Activated T-helper 2 cell treated with anti-CD3 and anti-CD28 coated beads, Interferon-gamma antibody, Interleukin-2, Interleukin-4, amounts not matched to agents 10 μg/mL and 5 μg/mL and 100 μg/mL, durations not matched to agents 14 hours and 24 hours and 36 hours (primary cell): ENCODE data around the gene PPP1R7. TPM values are rescaled to one million over a fixed set of nuclear protein-coding genes. Genes with fewer than 3 reads are reported as not detected.

Source experiments
- DNase-seq: peaks from one replicate; pipeline ENCODE4 v3.0.0; 2021; ENCODE audit warnings: low spot score
- H3K27ac Mint-ChIP-seq: one replicate; pipeline ENCODE4 v1.8.0; 2021; ENCODE audit warnings: mixed read lengths
- H3K27me3 Mint-ChIP-seq: one replicate; pipeline ENCODE4 v1.8.0; 2021; ENCODE audit warnings: low read depth, mixed read lengths
- H3K36me3 Mint-ChIP-seq: one replicate; pipeline ENCODE4 v1.8.0; 2021; ENCODE audit warnings: low read depth, mixed read lengths
- H3K4me1 Mint-ChIP-seq: one replicate; pipeline ENCODE4 v1.8.0; 2021; ENCODE audit warnings: low read depth, mixed read lengths
- H3K4me3 Mint-ChIP-seq: one replicate; pipeline ENCODE4 v1.8.0; 2021; ENCODE audit warnings: low read depth, mild to moderate bottlenecking, moderate library complexity, mixed read lengths
- H3K9me3 Mint-ChIP-seq: one replicate; pipeline ENCODE4 v1.8.0; 2021; ENCODE audit warnings: mixed read lengths
- intact Hi-C: fragments of 100-400 bp; cut with micrococcal nuclease; formaldehyde crosslinking; loops from one replicate; pipeline ENCODE4 v1.15.1; 2023
- total RNA-seq: library from RNA; stranded (reverse); gene quantifications from 2 replicates; pipeline ENCODE4 v1.2.3, GENCODE V29; 2022

PPP1R7 gene
- total RNA-seq, 1 donor from 2014 or later: 101 TPM

DNA sequence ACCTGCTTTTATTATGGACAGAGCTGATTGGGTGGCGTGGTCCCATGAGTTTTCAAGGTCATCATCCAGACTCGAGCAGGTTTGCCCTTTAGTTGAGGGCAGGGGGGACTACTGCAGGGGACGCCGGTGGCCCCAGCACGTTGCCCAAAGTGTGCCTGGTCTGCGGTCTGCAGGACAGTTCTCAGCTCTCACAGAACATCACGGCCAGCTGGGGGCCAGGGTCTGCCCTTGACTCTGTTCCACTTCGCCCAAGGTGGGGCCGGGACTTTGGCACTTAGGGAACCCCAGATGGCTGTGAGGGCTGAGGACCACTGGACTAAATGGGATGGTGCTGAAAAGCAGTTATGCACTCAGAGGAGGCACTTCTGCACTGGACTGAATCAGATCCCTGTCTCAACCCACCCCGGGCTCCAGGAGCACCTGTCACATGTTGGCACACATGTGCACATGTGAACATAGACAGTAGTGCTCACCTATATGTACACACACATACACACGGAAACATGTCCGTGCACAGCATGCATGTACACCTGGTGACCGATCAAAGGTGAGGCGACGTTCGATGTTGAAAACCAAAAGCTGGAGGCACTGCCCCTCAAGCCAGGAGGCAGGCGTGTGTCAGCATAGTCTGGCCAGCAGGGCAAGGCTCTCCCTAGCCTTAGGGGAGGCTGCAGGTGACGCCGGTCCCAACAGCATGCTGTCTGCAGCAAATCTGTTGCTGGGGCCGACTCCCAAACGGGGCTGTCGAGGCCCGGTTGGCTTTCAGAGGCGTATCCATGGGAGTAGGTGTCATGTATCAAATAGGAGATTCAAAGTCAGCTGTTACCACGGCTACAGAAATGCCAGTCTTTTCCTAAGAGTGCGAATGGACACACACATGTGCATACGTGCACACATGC, 48.4 kb downstream of the PPP1R7 start:
- Mint-ChIP-seq H3K36me3 (no peaks in the 10 kb centered on the region), H3K4me1 (no peaks in the 10 kb centered on the region), H3K27ac (no peak overlapping the region), H3K4me3 (no peak overlapping the region), H3K27me3 (no peaks in the 10 kb centered on the region), H3K9me3 (no peaks in the 10 kb centered on the region)
- intact Hi-C loops: no loop called here
- DNase-seq: no peak

DNA sequence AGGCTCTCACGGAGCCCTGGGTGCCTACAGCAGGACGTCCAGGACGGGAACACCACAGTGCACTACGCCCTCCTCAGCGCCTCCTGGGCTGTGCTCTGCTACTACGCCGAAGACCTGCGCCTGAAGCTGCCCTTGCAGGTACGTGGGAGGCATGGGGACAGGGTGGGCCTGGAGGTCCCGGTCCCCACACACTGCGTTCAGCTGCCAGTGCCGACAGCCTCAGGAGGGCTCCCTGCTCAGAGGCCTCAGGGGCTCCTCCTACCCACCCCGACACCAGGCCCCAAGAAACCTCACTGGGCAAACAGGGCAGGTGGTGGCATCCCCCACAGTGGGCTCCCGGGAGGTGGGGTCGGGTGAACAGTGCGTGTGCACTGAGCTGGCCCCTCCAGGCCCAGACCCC, 49.0 kb downstream of the PPP1R7 start:
- Mint-ChIP-seq H3K36me3 (no peaks in the 10 kb centered on the region), H3K4me3 (no peak overlapping the region), H3K27ac (no peak overlapping the region), H3K4me1 (no peaks in the 10 kb centered on the region), H3K9me3 (no peaks in the 10 kb centered on the region), H3K27me3 (no peaks in the 10 kb centered on the region)
- no peak for DNase-seq
- intact Hi-C loops: no loop called here

- intact Hi-C loops: no loop called here
- DNase-seq: no peak
- no peak overlapping the region for H3K27ac Mint-ChIP-seq
- H3K27me3 Mint-ChIP-seq: no peaks in the 10 kb centered on the region
- H3K9me3 Mint-ChIP-seq: no peaks in the 10 kb centered on the region
- no peaks in the 10 kb centered on the region for H3K36me3 Mint-ChIP-seq
- H3K4me1 Mint-ChIP-seq: no peaks in the 10 kb centered on the region
- no peak overlapping the region for H3K4me3 Mint-ChIP-seq
Observed at GRCh38 chr2:241199897-241200821, 49.9 kb downstream of the PPP1R7 start.

- DNase-seq: no peak
- H3K27ac Mint-ChIP-seq: no peak overlapping the region
- intact Hi-C loops: no loop called here
- H3K4me3 Mint-ChIP-seq: no peak overlapping the region
- no peaks in the 10 kb centered on the region for H3K9me3 Mint-ChIP-seq
- H3K27me3 Mint-ChIP-seq: no peaks in the 10 kb centered on the region
- H3K36me3 Mint-ChIP-seq: no peaks in the 10 kb centered on the region
- no peaks in the 10 kb centered on the region for H3K4me1 Mint-ChIP-seq
Observed at GRCh38 chr2:241200822-241201395, 50.6 kb downstream of the PPP1R7 start.

GRCh38 chr2:241201445-241202267, 51.4 kb downstream of the PPP1R7 start:
- Mint-ChIP-seq H3K9me3 (no peaks in the 10 kb centered on the region), H3K4me3 (no peak overlapping the region), H3K4me1 (no peaks in the 10 kb centered on the region), H3K27ac (no peak overlapping the region), H3K27me3 (no peaks in the 10 kb centered on the region), H3K36me3 (no peaks in the 10 kb centered on the region)
- intact Hi-C loops: no loop called here
- DNase-seq: no peak

DNA sequence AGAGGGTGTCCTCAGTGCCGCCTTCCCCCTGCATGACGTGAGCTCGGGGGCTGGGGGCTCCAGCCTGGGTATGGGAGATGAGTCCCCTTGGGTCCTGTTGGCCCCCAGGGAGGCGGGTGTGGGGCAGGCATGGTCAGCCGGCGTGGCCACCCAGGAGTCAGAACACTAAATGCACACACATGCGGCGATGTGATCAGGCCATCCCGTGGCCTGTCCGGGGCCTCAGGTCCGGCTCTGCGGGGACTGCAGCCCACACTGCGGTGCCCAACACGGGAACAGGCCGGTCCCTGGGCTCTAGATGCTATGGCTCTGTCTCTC, 52.0 kb downstream of the PPP1R7 start:
- DNase-seq: no peak
- H3K27ac Mint-ChIP-seq: no peak overlapping the region
- H3K36me3 Mint-ChIP-seq: no peaks in the 10 kb centered on the region
- H3K4me1 Mint-ChIP-seq: no peaks in the 10 kb centered on the region
- no peak overlapping the region for H3K4me3 Mint-ChIP-seq
- intact Hi-C loops: no loop called here
- no peaks in the 10 kb centered on the region for H3K9me3 Mint-ChIP-seq
- H3K27me3 Mint-ChIP-seq: no peaks in the 10 kb centered on the region

DNA sequence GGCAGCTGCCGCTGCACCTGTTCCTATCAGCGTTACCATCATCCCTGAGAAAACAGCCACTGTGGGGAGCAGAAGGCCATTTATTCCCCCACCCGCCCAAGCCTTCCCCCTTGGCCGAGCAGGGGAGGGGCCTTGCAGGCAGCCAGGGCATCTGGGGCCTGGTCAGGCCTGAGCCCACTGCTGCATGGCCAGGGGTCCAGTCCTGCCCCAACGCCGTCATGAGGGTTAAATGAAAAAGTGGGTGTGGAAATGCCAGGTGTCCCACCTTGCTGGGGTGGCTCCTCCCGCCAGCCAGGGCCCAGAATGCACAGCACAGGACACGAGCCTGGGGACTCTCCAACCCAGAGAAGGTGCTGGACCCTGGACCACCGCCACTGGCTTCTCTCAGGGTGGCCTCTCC, 52.4 kb downstream of the PPP1R7 start:
- H3K9me3 Mint-ChIP-seq: no peaks in the 10 kb centered on the region
- H3K27ac Mint-ChIP-seq: no peak overlapping the region
- no peaks in the 10 kb centered on the region for H3K36me3 Mint-ChIP-seq
- no peak for DNase-seq
- intact Hi-C loops: no loop called here
- H3K4me3 Mint-ChIP-seq: no peak overlapping the region
- no peaks in the 10 kb centered on the region for H3K4me1 Mint-ChIP-seq
- no peaks in the 10 kb centered on the region for H3K27me3 Mint-ChIP-seq

DNA sequence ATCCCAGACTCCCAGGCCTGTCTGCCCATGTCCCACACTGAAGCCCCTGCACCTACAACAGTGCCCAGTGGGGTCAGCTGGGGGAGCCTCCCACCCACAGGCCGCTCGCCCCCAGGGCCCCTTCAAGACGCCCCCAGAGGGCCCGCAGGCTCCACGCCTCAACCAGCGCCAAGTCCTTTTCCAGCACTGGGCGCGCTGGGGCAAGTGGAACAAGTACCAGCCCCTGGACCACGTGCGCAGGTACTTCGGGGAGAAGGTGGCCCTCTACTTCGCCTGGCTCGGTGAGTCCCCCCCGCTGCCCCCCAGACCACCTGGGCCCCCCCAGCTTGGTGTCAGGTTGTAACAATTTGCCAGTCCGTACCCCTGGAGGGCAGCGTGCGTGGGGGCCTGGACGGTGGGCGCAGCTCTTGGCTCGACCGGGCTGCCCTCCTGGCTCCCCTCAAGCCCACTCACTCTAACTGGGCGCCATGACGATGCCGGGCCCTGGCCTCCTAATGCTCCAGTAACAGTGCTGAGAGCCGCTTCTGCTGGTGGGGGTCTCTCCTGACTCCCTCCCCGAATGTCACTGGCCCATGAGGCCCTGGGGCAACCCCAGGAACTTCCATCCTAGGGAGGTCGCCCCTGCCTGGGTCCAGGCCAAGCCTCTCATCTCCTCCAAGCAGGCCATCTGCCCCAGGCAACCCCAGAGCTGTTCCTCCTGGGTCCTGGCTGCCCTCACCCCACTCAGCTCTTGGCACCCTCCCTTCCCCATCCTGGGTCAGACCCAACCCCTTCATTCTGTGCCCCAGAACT, 53.1 kb downstream of the PPP1R7 start:
- H3K4me3 Mint-ChIP-seq: no peak overlapping the region
- no peak for DNase-seq
- no peaks in the 10 kb centered on the region for H3K4me1 Mint-ChIP-seq
- no peaks in the 10 kb centered on the region for H3K27me3 Mint-ChIP-seq
- H3K9me3 Mint-ChIP-seq: no peaks in the 10 kb centered on the region
- intact Hi-C loops: no loop called here
- H3K36me3 Mint-ChIP-seq: no peaks in the 10 kb centered on the region
- no peak overlapping the region for H3K27ac Mint-ChIP-seq

DNA sequence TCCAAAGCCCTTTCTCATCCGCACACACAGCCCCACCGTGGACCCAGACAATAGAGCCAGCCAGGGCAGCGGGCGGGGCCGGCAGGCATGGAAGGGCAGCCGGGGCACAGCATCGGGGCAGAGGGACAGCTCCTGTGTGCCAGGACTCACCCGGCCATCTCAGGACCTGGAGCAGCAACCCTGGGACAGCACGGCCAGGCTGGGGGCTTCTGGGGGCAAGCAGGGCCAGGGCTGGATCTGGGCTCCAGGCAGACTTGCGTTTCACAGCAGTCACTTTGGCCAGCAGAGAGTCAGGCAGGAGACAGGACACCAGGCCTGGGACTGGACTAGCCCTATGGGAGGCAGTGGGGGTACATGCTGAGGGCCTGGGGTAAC, 53.7 kb downstream of the PPP1R7 start:
- Mint-ChIP-seq H3K4me1 (no peaks in the 10 kb centered on the region), H3K36me3 (no peaks in the 10 kb centered on the region), H3K9me3 (no peaks in the 10 kb centered on the region), H3K27me3 (no peaks in the 10 kb centered on the region), H3K27ac (no peak overlapping the region), H3K4me3 (no peak overlapping the region)
- intact Hi-C loops: no loop called here
- no peak for DNase-seq

- DNase-seq: no peak
- H3K36me3 Mint-ChIP-seq: no peaks in the 10 kb centered on the region
- H3K9me3 Mint-ChIP-seq: no peaks in the 10 kb centered on the region
- H3K4me3 Mint-ChIP-seq: no peak overlapping the region
- no peaks in the 10 kb centered on the region for H3K27me3 Mint-ChIP-seq
- intact Hi-C loops: no loop called here
- H3K27ac Mint-ChIP-seq: no peak overlapping the region
- H3K4me1 Mint-ChIP-seq: no peaks in the 10 kb centered on the region
Observed at GRCh38 chr2:241204490-241204889, 54.2 kb downstream of the PPP1R7 start.

DNA sequence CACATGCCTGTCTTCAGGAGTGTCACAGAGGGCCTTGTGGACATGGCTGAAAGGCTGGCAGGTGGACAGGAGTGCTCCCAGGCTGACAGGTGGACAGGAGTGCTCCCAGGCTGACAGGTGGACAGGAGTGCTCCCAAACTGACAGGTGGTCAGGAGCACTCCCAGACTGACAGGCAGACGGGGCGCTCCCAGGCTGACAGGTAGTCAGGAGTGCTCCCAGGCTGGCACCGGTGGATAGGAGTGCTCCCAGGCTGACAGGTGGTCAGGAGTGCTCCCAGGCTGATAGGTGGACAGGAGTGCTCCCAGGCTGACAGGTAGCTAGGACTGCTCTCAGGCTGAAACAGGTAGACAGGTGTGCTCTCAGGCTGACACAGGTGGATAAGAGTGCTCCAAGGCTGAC, 54.8 kb downstream of the PPP1R7 start:
- Mint-ChIP-seq H3K27ac (no peak overlapping the region), H3K27me3 (no peaks in the 10 kb centered on the region), H3K9me3 (no peaks in the 10 kb centered on the region), H3K4me1 (no peaks in the 10 kb centered on the region), H3K4me3 (no peak overlapping the region), H3K36me3 (no peaks in the 10 kb centered on the region)
- intact Hi-C loops: no loop called here
- DNase-seq: no peak

- H3K4me1 Mint-ChIP-seq: no peaks in the 10 kb centered on the region
- no peaks in the 10 kb centered on the region for H3K36me3 Mint-ChIP-seq
- DNase-seq: no peak
- no peaks in the 10 kb centered on the region for H3K9me3 Mint-ChIP-seq
- intact Hi-C loops: no loop called here
- no peaks in the 10 kb centered on the region for H3K27me3 Mint-ChIP-seq
- no peak overlapping the region for H3K4me3 Mint-ChIP-seq
- H3K27ac Mint-ChIP-seq: no peak overlapping the region
Observed at GRCh38 chr2:241207151-241207550, 56.9 kb downstream of the PPP1R7 start.
